CD4-positive, alpha-beta memory T cell (primary cell): ENCODE results near the gene MUC12. TPM values are rescaled to one million over a fixed set of nuclear protein-coding genes. Genes with fewer than 3 reads are reported as not detected.

Experiments used
- CTCF ChIA-PET: fragments of 350-600 bp; sonication (Branson Sonifier 250); formaldehyde crosslinking; loops from one replicate; lab custom pipeline; 2021; ENCODE audit warnings: inconsistent platforms; ENCODE audit not compliant: partially characterized antibody; lab: Charles Lee
- POLR2A ChIA-PET: fragments of 350-600 bp; sonication (Branson Sonifier 250); formaldehyde crosslinking; loops from one replicate; lab custom pipeline; 2021; ENCODE audit not compliant: partially characterized antibody; lab: Charles Lee
- DNase-seq, 5 donors: peaks; one replicate each; pipeline versions ENCODE4 v3.0.0 to v3.0.0-alpha.2; 2020 to 2022; ENCODE audit warnings: mixed read lengths in 1 of 5
- H3K27ac ChIP-seq: one replicate; pipeline ENCODE4 v1.7.0; 2013; ENCODE audit warnings: low read depth, low read length
- H3K27me3 ChIP-seq: 2 replicates; pipeline ENCODE4 v1.7.0; 2013; ENCODE audit warnings: mild to moderate bottlenecking, low read length, moderate library complexity; ENCODE audit not compliant: insufficient read depth
- H3K36me3 ChIP-seq: 2 replicates; pipeline ENCODE4 v1.7.0; 2013; ENCODE audit warnings: mild to moderate bottlenecking, low read length, moderate library complexity; ENCODE audit not compliant: insufficient read depth
- H3K4me1 ChIP-seq: 2 replicates; pipeline ENCODE4 v1.7.0; 2013; ENCODE audit warnings: mild to moderate bottlenecking, low read length, moderate library complexity; ENCODE audit not compliant: insufficient read depth
- H3K4me3 ChIP-seq, 2 donors: one replicate each; pipeline ENCODE4 v1.7.0; 2013; ENCODE audit warnings: low read length in 2 of 2, mild to moderate bottlenecking in 1 of 2
- H3K9me3 ChIP-seq, 2 donors: one replicate each; pipeline ENCODE4 v1.7.0; 2013; ENCODE audit warnings: low read length in 2 of 2, control low read depth in 1 of 2; ENCODE audit not compliant: control insufficient read depth in 1 of 2
- H3K27ac Mint-ChIP-seq, 7 donors: one replicate each; pipeline ENCODE4 v1.8.0; 2020 to 2021; ENCODE audit warnings: mixed read lengths in 7 of 7, mild to moderate bottlenecking in 6 of 7, inconsistent platforms in 3 of 7, moderate library complexity in 3 of 7
- H3K27me3 Mint-ChIP-seq, 2 donors: one replicate each; pipeline ENCODE4 v1.8.0; 2020 to 2021; ENCODE audit warnings: mixed read lengths in 2 of 2
- H3K36me3 Mint-ChIP-seq, 2 donors: one replicate each; pipeline ENCODE4 v1.8.0; 2020 to 2021; ENCODE audit warnings: mixed read lengths in 2 of 2, inconsistent platforms in 1 of 2, mild to moderate bottlenecking in 1 of 2
- H3K4me1 Mint-ChIP-seq, 4 donors: one replicate each; pipeline ENCODE4 v1.8.0; 2020 to 2021; ENCODE audit warnings: mixed read lengths in 4 of 4, mild to moderate bottlenecking in 1 of 4
- H3K4me3 Mint-ChIP-seq, 8 donors: one replicate each; pipeline ENCODE4 v1.8.0; 2020 to 2021; ENCODE audit warnings: mixed read lengths in 8 of 8, mild to moderate bottlenecking in 7 of 8, moderate library complexity in 6 of 8, inconsistent platforms in 3 of 8
- H3K9me3 Mint-ChIP-seq, 8 donors: one replicate each; pipeline ENCODE4 v1.8.0; 2020 to 2021; ENCODE audit warnings: mixed read lengths in 8 of 8, mild to moderate bottlenecking in 5 of 8, inconsistent platforms in 3 of 8, moderate library complexity in 1 of 8
- intact Hi-C: fragments of 100-400 bp; cut with micrococcal nuclease; formaldehyde crosslinking; loops from one replicate; pipeline ENCODE4 v1.15.1; 2023
- polyA plus RNA-seq, 2 donors: library from polyadenylated mRNA; unstranded; fragments of 300-500 nt; fragmentation: Illumina TruSeq; gene quantifications; one replicate each; pipeline ENCODE4 v1.2.3, GENCODE V29; 2021
- total RNA-seq, 2 experiments: library from RNA; stranded (reverse); gene quantifications; one replicate each; pipeline ENCODE4 v1.2.3, GENCODE V29; 2021

Gene MUC12
- total and polyA plus RNA-seq, 4 experiments from 2014 or later: 0.45 TPM; not detected in 3

- Mint-ChIP-seq H3K36me3 (no peaks in the 10 kb centered on the region), H3K4me3 (no peak within 1 kb of the TSS), H3K27me3 (peaks cover 22 to 26% of the 10 kb centered on the region in 2 donors), H3K9me3 (peaks cover 0 to 5% (median 0%) of the 10 kb centered on the region in 8 donors), H3K27ac (no peak within 1 kb of the TSS), H3K4me1 (no peaks in the 10 kb centered on the region)
- no peaks in the 10 kb centered on the region for H3K9me3 ChIP-seq
- no peak within 1 kb of the TSS for H3K27ac ChIP-seq
- H3K36me3 ChIP-seq: no peaks in the 10 kb centered on the region
- H3K4me3 ChIP-seq: no peak within 1 kb of the TSS
- no peaks in the 10 kb centered on the region for H3K4me1 ChIP-seq
- ChIA-PET CTCF (no interaction called here), POLR2A (no interaction called here)
- no peak for DNase-seq
- peaks cover 7% of the 10 kb centered on the region for H3K27me3 ChIP-seq
- intact Hi-C loops: no loop called here
These were observed 20.0 kb upstream of the MUC12 start, which contains the start of gene MUC3A for GRCh38 chr7:100949227-100949932. MUC3A (plus strand) TSS chr7:100949534; CDS start chr7:100949625, 91 bp downstream.

GRCh38 chr7:100949933-100950443 is 19.4 kb upstream of the MUC12 start:
- peaks cover 7% of the 10 kb centered on the region for H3K27me3 ChIP-seq
- no peaks in the 10 kb centered on the region for H3K4me1 Mint-ChIP-seq
- DNase-seq: no peak
- H3K9me3 ChIP-seq: no peaks in the 10 kb centered on the region
- CTCF ChIA-PET: no interaction called here
- no peak overlapping the region for H3K4me3 Mint-ChIP-seq
- no peak overlapping the region for H3K4me3 ChIP-seq
- intact Hi-C loops: no loop called here
- no peaks in the 10 kb centered on the region for H3K4me1 ChIP-seq
- H3K27ac ChIP-seq: no peak overlapping the region
- H3K36me3 Mint-ChIP-seq: no peaks in the 10 kb centered on the region
- H3K27me3 Mint-ChIP-seq: peaks cover 17 to 23% of the 10 kb centered on the region in 2 donors
- H3K36me3 ChIP-seq: no peaks in the 10 kb centered on the region
- POLR2A ChIA-PET: no interaction called here
- peaks cover 0 to 2% (median 0%) of the 10 kb centered on the region in 8 donors for H3K9me3 Mint-ChIP-seq
- no peak overlapping the region for H3K27ac Mint-ChIP-seq

GRCh38 chr7:100951172-100951571 is 18.2 kb upstream of the MUC12 start:
- no peaks in the 10 kb centered on the region for H3K36me3 ChIP-seq
- CTCF ChIA-PET: interaction anchor here (0.6 kb wide), 1 partner anchor 550 kb away, joined by 3 read pairs; no protein-coding TSS in a partner anchor

GRCh38 chr7:100951888-100952560 is 17.3 kb upstream of the MUC12 start:
- no peak overlapping the region for H3K27ac ChIP-seq
- H3K27me3 Mint-ChIP-seq: peaks cover 11 to 12% of the 10 kb centered on the region in 2 donors
- ChIA-PET CTCF (no interaction called here), POLR2A (no interaction called here)
- H3K9me3 Mint-ChIP-seq: no peaks in the 10 kb centered on the region
- H3K9me3 ChIP-seq: no peaks in the 10 kb centered on the region
- H3K36me3 Mint-ChIP-seq: no peaks in the 10 kb centered on the region
- intact Hi-C loops: no loop called here
- no peak overlapping the region for H3K4me3 ChIP-seq
- H3K4me3 Mint-ChIP-seq: no peak overlapping the region
- no peaks in the 10 kb centered on the region for H3K4me1 ChIP-seq
- DNase-seq: no peak
- H3K36me3 ChIP-seq: no peaks in the 10 kb centered on the region
- H3K4me1 Mint-ChIP-seq: no peaks in the 10 kb centered on the region
- peaks cover 7% of the 10 kb centered on the region for H3K27me3 ChIP-seq
- H3K27ac Mint-ChIP-seq: no peak overlapping the region

More at GRCh38 chr7:100951172-100951571, 18.2 kb upstream of the MUC12 start:
- Histone ChIP-seq H3K27ac (no peak overlapping the region), H3K27me3 (peaks cover 7% of the 10 kb centered on the region), H3K4me1 (no peaks in the 10 kb centered on the region), H3K4me3 (no peak overlapping the region), H3K9me3 (no peaks in the 10 kb centered on the region)
- no peak overlapping the region for H3K27ac Mint-ChIP-seq
- H3K27me3 Mint-ChIP-seq: peaks cover 13 to 14% of the 10 kb centered on the region in 2 donors
- H3K4me3 Mint-ChIP-seq: no peak overlapping the region
- POLR2A ChIA-PET: no interaction called here
- intact Hi-C loops: no loop called here
- H3K4me1 Mint-ChIP-seq: no peaks in the 10 kb centered on the region
- peaks cover 0 to 2% (median 0%) of the 10 kb centered on the region in 8 donors for H3K9me3 Mint-ChIP-seq
- no peak for DNase-seq
- no peaks in the 10 kb centered on the region for H3K36me3 Mint-ChIP-seq

GRCh38 chr7:100952641-100953040 is 16.7 kb upstream of the MUC12 start:
- H3K36me3 ChIP-seq: no peaks in the 10 kb centered on the region
- Mint-ChIP-seq H3K27me3 (peaks cover 11 to 12% of the 10 kb centered on the region in 2 donors), H3K4me1 (no peaks in the 10 kb centered on the region), H3K4me3 (no peak overlapping the region), H3K36me3 (no peaks in the 10 kb centered on the region), H3K9me3 (no peaks in the 10 kb centered on the region), H3K27ac (no peak overlapping the region)
- H3K4me3 ChIP-seq: no peak overlapping the region
- H3K9me3 ChIP-seq: no peaks in the 10 kb centered on the region
- no peak for DNase-seq
- peaks cover 7% of the 10 kb centered on the region for H3K27me3 ChIP-seq
- H3K27ac ChIP-seq: no peak overlapping the region
- intact Hi-C loops: no loop called here
- CTCF ChIA-PET: no interaction called here
- no peaks in the 10 kb centered on the region for H3K4me1 ChIP-seq
- POLR2A ChIA-PET: no interaction called here

- no peaks in the 10 kb centered on the region for H3K9me3 Mint-ChIP-seq
- no peaks in the 10 kb centered on the region for H3K4me1 Mint-ChIP-seq
- no peak for DNase-seq
- H3K36me3 Mint-ChIP-seq: no peaks in the 10 kb centered on the region
- CTCF ChIA-PET: interaction anchor here (0.7 to 2.0 kb wide), 3 partner anchors 10 to 90 kb away, joined by 3 to 5 read pairs (median 4); no protein-coding TSS in a partner anchor
- H3K4me3 ChIP-seq: no peak overlapping the region
- H3K4me3 Mint-ChIP-seq: no peak overlapping the region
- no peaks in the 10 kb centered on the region for H3K9me3 ChIP-seq
- H3K27me3 Mint-ChIP-seq: peaks cover 3% of the 10 kb centered on the region in 2 donors
- no peaks in the 10 kb centered on the region for H3K36me3 ChIP-seq
- H3K27ac ChIP-seq: no peak overlapping the region
- no peaks in the 10 kb centered on the region for H3K27me3 ChIP-seq
- intact Hi-C loops: no loop called here
- no peak overlapping the region for H3K27ac Mint-ChIP-seq
- POLR2A ChIA-PET: no interaction called here
- H3K4me1 ChIP-seq: no peaks in the 10 kb centered on the region
These were observed 11.4 kb upstream of the MUC12 start for GRCh38 chr7:100957832-100958421.

- peaks cover 12 to 16% of the 10 kb centered on the region in 2 donors for H3K27me3 Mint-ChIP-seq
- Histone ChIP-seq H3K4me3 (no peak overlapping the region), H3K27ac (no peak overlapping the region), H3K9me3 (no peaks in the 10 kb centered on the region), H3K27me3 (peaks cover 6% of the 10 kb centered on the region), H3K4me1 (no peaks in the 10 kb centered on the region), H3K36me3 (no peaks in the 10 kb centered on the region)
- DNase-seq: no peak
- no peaks in the 10 kb centered on the region for H3K36me3 Mint-ChIP-seq
- ChIA-PET POLR2A (no interaction called here), CTCF (no interaction called here)
- intact Hi-C loops: no loop called here
- H3K27ac Mint-ChIP-seq: no peak overlapping the region
- H3K9me3 Mint-ChIP-seq: no peaks in the 10 kb centered on the region
- no peak overlapping the region for H3K4me3 Mint-ChIP-seq
- H3K4me1 Mint-ChIP-seq: peaks cover 0 to under 1% (median under 1%) of the 10 kb centered on the region in 4 donors
These were observed 9.5 kb upstream of the MUC12 start for GRCh38 chr7:100959894-100960293.
